GM13976 (cell line): ENCODE data around the gene EP400.
"Not testable (repeated sequence)": the region's sequence is repeated elsewhere in the genome, so short reads cannot be mapped to it uniquely, and the experiment has no call there.

Source experiments
- DNase-seq: peaks from one replicate; pipeline ENCODE4 v3.0.0; 2012; ENCODE audit warnings: low spot score
- CTCF ChIP-seq: IDR thresholded peaks from 2 replicates; pipeline ENCODE4 v1.5.1; 2012; ENCODE audit warnings: borderline replicate concordance, mild to moderate bottlenecking; ENCODE audit not compliant: insufficient read depth; ENCODE audit errors: extremely low read depth, missing control alignments, control extremely low read depth
- in situ Hi-C: fragments of 300-500 bp; cut with MboI; formaldehyde crosslinking; loops from one replicate; pipeline ENCODE4 v1.12.0; 2022; ENCODE audit warnings: low sequenced_read_pairs, mixed read lengths, inconsistent platforms; ENCODE audit not compliant: unreplicated experiment

The EP400 gene

GRCh38 chr12:132099739-132100138 is 150.0 kb downstream of the EP400 start:
- TF ChIP-seq CTCF = no peak
- in situ Hi-C loops = no loop called here
- DNase-seq = no peak

- in situ Hi-C loops = no loop called here
- DNase-seq = no peak
- no peak for TF ChIP-seq CTCF
These were observed 150.7 kb downstream of the EP400 start for GRCh38 chr12:132100306-132101065.

- no peak for DNase-seq
- no peak for TF ChIP-seq CTCF
- in situ Hi-C loops = no loop called here
These were observed 152.6 kb downstream of the EP400 start for GRCh38 chr12:132102297-132102696.

GRCh38 chr12:132103072-132103471 is 153.3 kb downstream of the EP400 start:
- in situ Hi-C loops, DNase-seq: not testable (repeated sequence)

GRCh38 chr12:132103542-132104308 is 154.0 kb downstream of the EP400 start:
- TF ChIP-seq CTCF = no peak
- no peak for DNase-seq

GRCh38 chr12:132105467-132105866 is 155.7 kb downstream of the EP400 start:
- in situ Hi-C loops = no loop called here
- no peak for DNase-seq
- TF ChIP-seq CTCF = no peak

More at GRCh38 chr12:132103542-132104308, 154.0 kb downstream of the EP400 start:
- in situ Hi-C loops = no loop called here

- DNase-seq = no peak
- no peak for TF ChIP-seq CTCF
- in situ Hi-C loops = no loop called here
These were observed 157.2 kb downstream of the EP400 start for GRCh38 chr12:132106921-132107320.
